IMR-90 (cell line): ENCODE data around the gene STUB1. TPM values are rescaled to one million over a fixed set of nuclear protein-coding genes. Genes with fewer than 3 reads are reported as not detected.

Experiments
- ATAC-seq: fragments of 200-7000 bp; cut with Tn5 transposase; 2 replicates; pipeline ENCODE4 v1.9.1; 2020; ENCODE audit warnings: low read depth, mild to moderate bottlenecking, moderate library complexity
- BruUV-seq: library from RNA; stranded (reverse); fragments of 400-500 nt; replicated peaks from 2 replicates; lab custom pipeline; 2021; lab: Mats Ljungman, UMichigan
- CTCF ChIA-PET: fragments of 300-600 bp; formaldehyde crosslinking; extraction: SDS; loops from one replicate; lab custom pipeline; 2021; ENCODE audit warnings: antibody characterized with exemption; lab: Yijun Ruan, JAX
- POLR2A ChIA-PET: fragments of 300-600 bp; sonication (Branson Sonifier 250); formaldehyde crosslinking; loops from one replicate; lab custom pipeline; 2022; ENCODE audit warnings: antibody characterized with exemption; ENCODE audit not compliant: unreplicated experiment; lab: Charles Lee
- DNase-seq: peaks from one replicate; pipeline ENCODE4 v3.0.0; 2013
- H2AFZ ChIP-seq: replicated peaks from 2 replicates; pipeline ENCODE3; 2013; ENCODE audit warnings: low read length, mild to moderate bottlenecking; ENCODE audit not compliant: poor library complexity
- H2AK5ac ChIP-seq: 2 replicates; pipeline ENCODE4 v1.6.1; 2013; ENCODE audit warnings: low read depth, low read length, inconsistent platforms
- H2AK9ac ChIP-seq: replicated peaks from 2 replicates; pipeline ENCODE3; 2013; ENCODE audit warnings: mild to moderate bottlenecking, low read depth, low read length, moderate library complexity; ENCODE audit not compliant: poor library complexity
- H2BK120ac ChIP-seq: 2 replicates; pipeline ENCODE4 v1.6.1; 2013; ENCODE audit warnings: low read depth, low read length, inconsistent platforms
- H2BK15ac ChIP-seq: 3 replicates; pipeline ENCODE4 v1.6.1; 2013; ENCODE audit warnings: low read depth, low read length, inconsistent platforms
- H2BK20ac ChIP-seq: 2 replicates; pipeline ENCODE4 v1.6.1; 2013; ENCODE audit warnings: low read depth, mild to moderate bottlenecking, inconsistent platforms, low read length, moderate library complexity
- H2BK5ac ChIP-seq: 2 replicates; pipeline ENCODE4 v1.6.1; 2013; ENCODE audit warnings: mild to moderate bottlenecking, low read depth, low read length, inconsistent platforms; ENCODE audit not compliant: poor library complexity, severe bottlenecking
- H3K14ac ChIP-seq: replicated peaks from 2 replicates; pipeline ENCODE4 v1.6.1; 2013; ENCODE audit warnings: low read depth, low read length, inconsistent platforms
- H3K18ac ChIP-seq: 2 replicates; pipeline ENCODE4 v1.6.1; 2013; ENCODE audit warnings: low read depth, low read length, control low read depth
- H3K23ac ChIP-seq: 2 replicates; pipeline ENCODE4 v1.6.1; 2013; ENCODE audit warnings: low read depth, low read length, inconsistent platforms
- H3K27ac ChIP-seq: 2 replicates; pipeline ENCODE4 v1.5.1; 2013; ENCODE audit warnings: mild to moderate bottlenecking, control low read depth, low read length; ENCODE audit not compliant: insufficient read depth
- H3K27me3 ChIP-seq: 2 replicates; pipeline ENCODE4 v1.6.1; 2013; ENCODE audit warnings: low read length; ENCODE audit not compliant: control insufficient read depth, insufficient read depth
- H3K36me3 ChIP-seq: 2 replicates; pipeline ENCODE4 v1.6.1; 2013; ENCODE audit warnings: low read length, mixed read lengths; ENCODE audit not compliant: control insufficient read depth, insufficient read depth
- H3K4ac ChIP-seq: 2 replicates; pipeline ENCODE4 v1.6.1; 2013; ENCODE audit warnings: low read depth, low read length, inconsistent platforms
- H3K4me1 ChIP-seq: 2 replicates; pipeline ENCODE4 v1.6.1; 2013; ENCODE audit warnings: low read length, mixed read lengths; ENCODE audit not compliant: control insufficient read depth, insufficient read depth
- H3K4me2 ChIP-seq: 2 replicates; pipeline ENCODE4 v1.6.1; 2013; ENCODE audit warnings: low read depth, mild to moderate bottlenecking, control low read depth, low read length, moderate library complexity
- H3K4me3 ChIP-seq: 2 replicates; pipeline ENCODE4 v1.5.1; 2013; ENCODE audit warnings: low read depth, mild to moderate bottlenecking, control low read depth, low read length, moderate library complexity; ENCODE audit not compliant: insufficient read depth
- H3K56ac ChIP-seq: 2 replicates; pipeline ENCODE4 v1.6.1; 2013; ENCODE audit warnings: low read length, inconsistent platforms; ENCODE audit not compliant: insufficient read depth; ENCODE audit errors: extremely low read depth
- H3K79me1 ChIP-seq, 2 experiments: 2 replicates each; pipeline ENCODE4 v1.6.1; 2013; ENCODE audit warnings: low read length in 2 of 2, inconsistent platforms in 1 of 2, low read depth in 1 of 2
- H3K9ac ChIP-seq: 2 replicates; pipeline ENCODE4 v1.6.1; 2013; ENCODE audit warnings: low read depth, low read length, control low read depth
- H3K9me1 ChIP-seq: 2 replicates; pipeline ENCODE4 v1.6.1; 2013; ENCODE audit warnings: low read length, inconsistent platforms; ENCODE audit not compliant: insufficient read depth
- H3K9me3 ChIP-seq: 2 replicates; pipeline ENCODE4 v1.6.1; 2013; ENCODE audit warnings: low read length; ENCODE audit not compliant: control insufficient read depth, insufficient read depth
- H4K20me1 ChIP-seq: 2 replicates; pipeline ENCODE4 v1.6.1; 2013; ENCODE audit warnings: low read length, inconsistent platforms; ENCODE audit not compliant: insufficient read depth
- H4K5ac ChIP-seq: 2 replicates; pipeline ENCODE4 v1.6.1; 2013; ENCODE audit warnings: mild to moderate bottlenecking, low read depth, low read length, control low read depth
- H4K8ac ChIP-seq, 2 experiments: 2 replicates each; pipeline ENCODE4 v1.6.1; 2013; ENCODE audit warnings: low read depth in 2 of 2, low read length in 2 of 2, control low read depth in 1 of 2, inconsistent platforms in 1 of 2
- H4K91ac ChIP-seq: 2 replicates; pipeline ENCODE4 v1.6.1; 2013; ENCODE audit warnings: low read depth, low read length, inconsistent platforms; ENCODE audit not compliant: insufficient read depth
- CHD1 ChIP-seq: IDR thresholded peaks from 2 replicates; pipeline ENCODE4 v1.6.1; 2012; ENCODE audit warnings: low read depth, low read length, improper control_type of control experiment
- SMC3 ChIP-seq: fragments of 150-350 bp; IDR thresholded peaks from 2 replicates; pipeline ENCODE4 v1.6.1; 2016; ENCODE audit warnings: low read depth, mild to moderate bottlenecking, antibody characterized with exemption, low read length, moderate library complexity
- WGBS, 2 experiments: methylation state at CpG; one replicate each; pipeline versions ENCODE4 v1.1.5 to v1.1.7; 2013; ENCODE audit warnings: missing lambda C conversion rate in 2 of 2; ENCODE audit not compliant: insufficient read length in 1 of 2; ENCODE audit errors: extremely low coverage in 2 of 2; 5-methylcytosine and 5-hydroxymethylcytosine counted together
- dilution Hi-C: fragments of 300-500 bp; cut with HindIII; formaldehyde crosslinking; loops from one replicate; pipeline ENCODE4 v1.14.3; 2018; ENCODE audit warnings: low sequenced_read_pairs; ENCODE audit not compliant: unreplicated experiment
- in situ Hi-C: fragments of 300-500 bp; cut with MboI; formaldehyde crosslinking; loops from 3 replicates; pipeline ENCODE4 v1.14.3; 2019; ENCODE audit warnings: low sequenced_read_pairs, inconsistent platforms, mixed read lengths
- intact Hi-C: fragments of 100-400 bp; cut with micrococcal nuclease; formaldehyde crosslinking; loops from 2 replicates; pipeline ENCODE4 v1.10.0; 2022
- polyA plus RNA-seq, 3 experiments: library from polyadenylated mRNA; depleted of rRNA; stranded (reverse); fragments of >200 nt; gene quantifications; 2 replicates each; pipeline ENCODE4 v1.2.3, GENCODE V29; 2012; ENCODE audit warnings: low replicate concordance in 1 of 3
- total RNA-seq: library from RNA; depleted of rRNA; stranded (reverse); fragments of >200 nt; gene quantifications from 2 replicates; pipeline ENCODE4 v1.2.3, GENCODE V29; 2012

Gene STUB1
- total and polyA plus RNA-seq, 2 of the 4 experiments (the other 2 are of a cell fraction): 183 to 186 TPM

DNA sequence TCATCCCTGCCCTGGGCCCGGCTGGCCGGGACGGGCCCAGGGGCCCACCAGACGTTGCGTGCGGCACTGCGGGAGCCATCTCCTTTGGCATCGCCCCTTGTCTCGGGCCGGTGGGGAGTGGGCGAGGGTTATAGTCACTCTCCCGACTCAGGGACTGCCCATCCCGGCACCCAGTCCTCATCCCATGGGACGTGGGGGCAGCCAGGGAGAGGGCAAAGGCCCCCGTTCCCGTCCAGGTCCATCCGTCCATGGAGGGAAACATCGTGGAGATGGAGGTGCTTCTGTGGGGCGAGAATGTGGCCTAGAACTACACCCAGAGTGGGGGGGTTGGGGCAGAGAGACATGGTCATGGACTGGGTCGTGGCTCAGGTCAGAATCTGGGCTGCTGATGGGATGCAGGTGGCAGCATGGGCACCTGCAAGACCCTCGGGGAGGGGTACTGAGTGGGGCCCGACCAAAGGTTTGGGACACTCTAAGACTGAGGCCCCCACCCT, 33.5 kb upstream of the STUB1 start:
- Histone ChIP-seq H4K8ac (no peak overlapping the region), H3K14ac (no peak overlapping the region), H3K18ac (no peak overlapping the region), H2BK15ac (no peak overlapping the region), H2BK20ac (no peak overlapping the region), H3K36me3 (no peaks in the 10 kb centered on the region), H2AK5ac (no peak overlapping the region), H3K9me1 (peaks cover 15% of the 10 kb centered on the region), H4K91ac (no peak overlapping the region), H3K27me3 (no peaks in the 10 kb centered on the region), H2BK5ac (no peak overlapping the region), H3K9me3 (no peaks in the 10 kb centered on the region), H3K4me3 (no peak overlapping the region), H3K56ac (no peak overlapping the region), H2BK120ac (no peak overlapping the region), H3K4me2 (no peak overlapping the region), H3K27ac (no peak overlapping the region), H3K9ac (no peak overlapping the region), H3K4me1 (peaks cover 21% of the 10 kb centered on the region), H2AFZ (peak overlapping the region; percentile 23), H4K5ac (no peak overlapping the region), H3K4ac (no peak overlapping the region), H3K23ac (no peak overlapping the region), H2AK9ac (no peak overlapping the region), H3K79me1 (peaks cover 13 to 55% of the 10 kb centered on the region in 2 experiments; a peak in 3 of 4 replicates), H4K20me1 (no peaks in the 10 kb centered on the region; the same call in 1 of the 2 replicates)
- ATAC-seq (no peak), DNase-seq (no peak)
- WGBS, 2 experiments: 87% methylated on average over 3 of the region's 22 CpGs; no CpG with 5 or more reads in 1 of the 2 experiments
- dilution Hi-C loops: no loop called here
- in situ Hi-C loops: loop anchor here (10.0 kb wide), 1 partner anchor 252 kb away; the partner anchor contains the start of gene NME4
- POLR2A ChIA-PET: no interaction called here
- intact Hi-C loops: no loop called here
- TF ChIP-seq SMC3 (no peak), CHD1 (no peak)
- no TSS peak for BruUV-seq
- CTCF ChIA-PET: no interaction called here
